Measurements from ENCODE around the gene SMARCA2.

SMARCA2 gene

DNA sequence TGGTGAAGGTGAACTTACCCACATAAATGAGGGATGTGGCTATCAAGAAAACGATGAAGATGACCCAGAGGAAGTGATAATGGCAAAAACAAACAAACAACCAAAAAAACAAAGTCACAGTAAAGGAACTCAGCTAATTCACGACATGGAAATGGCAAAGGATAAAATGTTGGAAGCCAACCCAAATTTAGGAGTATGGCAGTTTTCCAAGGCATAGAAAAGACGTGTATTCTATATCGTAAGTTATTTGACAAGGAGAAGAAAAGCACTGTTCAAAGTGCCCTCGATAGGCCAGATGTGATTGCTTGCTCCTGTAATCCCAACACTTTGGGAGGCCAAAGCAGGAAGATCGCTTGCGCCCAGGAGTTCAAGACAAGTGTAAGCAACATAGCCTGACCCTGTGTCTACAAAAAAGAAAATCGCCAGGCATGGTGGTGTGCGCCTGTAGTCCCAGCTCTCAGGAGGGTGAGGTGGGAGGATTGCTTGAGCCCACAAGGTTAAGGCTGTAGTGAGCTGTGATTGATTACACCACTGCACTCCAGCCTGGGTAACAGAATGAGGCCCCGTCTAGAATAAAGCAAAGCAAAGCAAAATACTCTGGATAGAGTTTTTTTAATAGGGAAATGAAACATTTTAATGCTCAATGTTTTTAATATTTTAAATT lies 138.0 kb downstream of the SMARCA2 start:
- Histone ChIP-seq H3K4me3 (ENCODE audit: low read length) (no peak overlapping the region), H3K4me1 (ENCODE audit: insufficient read depth, low read length) (peaks cover 15% of the 10 kb centered on the region), H3K9ac (ENCODE audit: low read depth, low read length) (no peak overlapping the region), H3K36me3 (ENCODE audit: insufficient read depth, low read length) (no peaks in the 10 kb centered on the region), H3K9me3 (ENCODE audit: insufficient read depth, low read depth, low read length) (no peaks in the 10 kb centered on the region), H3K27ac (ENCODE audit: low read depth, low read length) (no peak overlapping the region), H3K27me3 (ENCODE audit: insufficient read depth, low read length) (no peaks in the 10 kb centered on the region)
- WGBS, result 90% methylated on average over 10 of the region's 10 CpGs

DNA sequence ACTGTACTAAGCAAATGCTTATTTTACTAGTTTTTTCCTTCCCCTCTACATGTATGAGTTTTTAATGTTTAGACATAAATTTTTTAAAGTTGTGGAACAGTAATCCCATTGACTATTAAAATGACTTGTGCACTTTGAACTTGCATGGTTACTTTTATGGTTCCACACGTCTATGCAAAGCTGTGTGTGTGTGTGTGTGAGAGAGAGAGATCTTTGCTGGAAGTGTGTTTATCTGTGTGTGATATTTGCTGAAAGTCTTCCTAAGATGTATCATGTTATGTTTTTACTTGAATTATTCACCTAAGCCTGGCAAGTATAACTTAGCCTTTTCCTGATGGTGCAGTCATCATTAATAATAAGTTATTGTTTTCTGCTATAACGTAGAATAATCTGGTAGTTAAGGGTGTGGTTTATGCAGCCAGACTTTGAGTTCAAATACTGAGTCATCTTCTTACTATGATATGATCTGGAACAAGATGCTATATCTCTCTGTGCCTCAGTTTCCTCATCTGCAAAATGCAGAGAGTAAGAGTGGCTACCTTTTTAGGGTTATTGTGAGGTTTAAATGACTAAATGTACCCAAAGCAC lies 138.6 kb downstream of the SMARCA2 start:
- H3K9me3 ChIP-seq (ENCODE audit: insufficient read depth, low read depth, low read length), result no peaks in the 10 kb centered on the region
- H3K4me1 ChIP-seq (ENCODE audit: insufficient read depth, low read length), result peaks cover 22% of the 10 kb centered on the region
- H3K9ac ChIP-seq (ENCODE audit: low read depth, low read length), result no peak overlapping the region
- 92% methylated on average over 2 of the region's 2 CpGs for WGBS
- no peak overlapping the region for H3K27ac ChIP-seq (ENCODE audit: low read depth, low read length)
- H3K4me3 ChIP-seq (ENCODE audit: low read length), result no peak overlapping the region
- H3K36me3 ChIP-seq (ENCODE audit: insufficient read depth, low read length), result no peaks in the 10 kb centered on the region
- H3K27me3 ChIP-seq (ENCODE audit: insufficient read depth, low read length), result no peaks in the 10 kb centered on the region

DNA sequence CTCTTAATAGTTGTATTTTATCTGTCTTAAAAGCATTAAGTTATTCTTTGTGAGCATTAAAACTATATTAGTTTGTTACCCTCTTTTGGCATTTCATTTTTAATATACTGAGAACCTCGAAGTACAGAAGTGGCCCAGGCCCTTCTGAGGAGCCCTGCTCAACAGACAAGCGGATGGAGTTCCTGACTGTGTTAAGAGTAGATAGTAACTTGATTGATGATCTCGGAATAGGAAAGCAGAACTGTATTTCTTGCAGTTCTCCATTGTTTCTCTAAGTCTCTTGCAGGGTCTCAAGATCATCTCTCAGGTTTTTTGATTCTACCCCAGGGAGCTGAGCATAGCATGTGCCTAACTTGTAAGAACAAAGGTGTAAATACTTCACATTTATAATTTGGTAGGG lies 139.6 kb downstream of the SMARCA2 start:
- Histone ChIP-seq H3K27ac (ENCODE audit: low read depth, low read length) (no peak overlapping the region), H3K4me3 (ENCODE audit: low read length) (no peak overlapping the region), H3K36me3 (ENCODE audit: insufficient read depth, low read length) (no peaks in the 10 kb centered on the region), H3K27me3 (ENCODE audit: insufficient read depth, low read length) (no peaks in the 10 kb centered on the region), H3K4me1 (ENCODE audit: insufficient read depth, low read length) (peaks cover 32% of the 10 kb centered on the region), H3K9me3 (ENCODE audit: insufficient read depth, low read depth, low read length) (no peaks in the 10 kb centered on the region), H3K9ac (ENCODE audit: low read depth, low read length) (no peak overlapping the region)
- 95% methylated on average over 3 of the region's 3 CpGs for WGBS

DNA sequence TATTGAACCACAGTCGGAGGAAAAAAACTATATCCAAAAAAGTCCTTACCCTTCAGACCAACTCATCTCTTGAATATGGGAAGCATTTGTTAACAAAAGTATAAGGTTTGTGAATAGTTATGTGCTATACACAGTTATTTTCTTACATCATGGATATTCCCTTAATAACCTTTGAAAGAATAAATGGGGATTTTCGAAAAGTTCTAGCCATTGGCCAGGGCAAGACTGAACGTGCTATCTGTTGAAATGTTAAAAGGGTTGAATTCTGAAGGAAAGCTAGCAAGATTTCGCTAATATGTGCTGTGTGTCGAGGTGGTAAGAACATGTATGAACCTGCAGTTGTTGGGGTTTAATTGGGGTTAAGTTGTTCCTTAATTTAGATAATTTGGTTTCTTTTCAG lies 140.8 kb downstream of the SMARCA2 start:
- WGBS, result 77% methylated on average over 4 of the region's 5 CpGs
- H3K27ac ChIP-seq (ENCODE audit: low read depth, low read length), result no peak overlapping the region

DNA sequence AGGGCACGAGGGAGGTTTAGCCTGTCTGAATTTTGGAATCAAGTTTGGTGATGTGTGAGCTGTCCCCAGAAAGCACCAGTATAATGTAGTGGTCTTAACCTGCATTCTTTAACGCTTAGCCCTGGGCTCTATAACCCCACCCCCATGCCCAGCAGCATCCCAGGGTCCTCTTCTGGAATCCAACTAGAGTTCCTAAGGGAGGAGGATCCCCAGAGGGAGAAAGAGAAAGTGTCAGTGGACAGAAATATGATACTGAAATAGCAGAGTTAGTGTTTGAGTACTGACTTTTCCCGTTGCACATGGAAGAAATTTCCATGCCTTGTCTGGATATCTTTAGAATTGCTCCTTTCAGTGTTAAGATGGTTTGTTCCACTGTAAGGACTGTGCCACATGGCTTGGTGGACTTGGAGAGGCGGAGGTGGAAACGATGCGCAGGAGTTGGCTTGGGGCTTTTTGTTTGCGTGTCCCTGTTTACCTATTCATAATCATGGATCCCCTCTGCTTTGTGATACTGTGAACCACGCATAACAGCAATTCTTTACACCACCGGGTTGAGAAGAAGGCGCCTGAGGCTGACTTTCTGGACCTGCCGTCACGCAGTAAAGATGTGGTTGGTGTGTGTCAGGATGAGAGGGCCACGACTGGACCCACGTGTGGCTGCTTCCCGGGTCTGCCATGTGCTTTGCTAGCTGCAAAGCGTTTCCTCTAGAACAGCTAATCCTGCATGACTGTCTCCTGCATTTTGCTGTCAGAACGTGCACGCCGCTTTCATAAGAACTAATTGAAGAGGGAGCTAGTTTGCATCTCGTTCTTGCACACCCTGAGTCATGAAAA lies 142.3 kb downstream of the SMARCA2 start:
- peak overlapping the region; percentile 53 for H3K9ac ChIP-seq (ENCODE audit: low read depth, low read length)
- H3K4me1 ChIP-seq (ENCODE audit: insufficient read depth, low read length), result peaks cover 57% of the 10 kb centered on the region
- H3K4me3 ChIP-seq (ENCODE audit: low read length), result peak overlapping the region; percentile 33; the same call in 1 of the 2 replicates
- no peaks in the 10 kb centered on the region for H3K36me3 ChIP-seq (ENCODE audit: insufficient read depth, low read length)
- no peaks in the 10 kb centered on the region for H3K9me3 ChIP-seq (ENCODE audit: insufficient read depth, low read depth, low read length)
- peak overlapping the region; percentile 93 for H3K27ac ChIP-seq (ENCODE audit: low read depth, low read length)
- no peaks in the 10 kb centered on the region for H3K27me3 ChIP-seq (ENCODE audit: insufficient read depth, low read length)
- 47% methylated on average over 19 of the region's 20 CpGs for WGBS

More for the DNA sequence above, 140.8 kb downstream of the SMARCA2 start:
- Histone ChIP-seq H3K36me3 (ENCODE audit: insufficient read depth, low read length) (no peaks in the 10 kb centered on the region), H3K4me1 (ENCODE audit: insufficient read depth, low read length) (peaks cover 44% of the 10 kb centered on the region), H3K27me3 (ENCODE audit: insufficient read depth, low read length) (no peaks in the 10 kb centered on the region), H3K9me3 (ENCODE audit: insufficient read depth, low read depth, low read length) (no peaks in the 10 kb centered on the region), H3K9ac (ENCODE audit: low read depth, low read length) (no peak overlapping the region), H3K4me3 (ENCODE audit: low read length) (no peak overlapping the region)

DNA sequence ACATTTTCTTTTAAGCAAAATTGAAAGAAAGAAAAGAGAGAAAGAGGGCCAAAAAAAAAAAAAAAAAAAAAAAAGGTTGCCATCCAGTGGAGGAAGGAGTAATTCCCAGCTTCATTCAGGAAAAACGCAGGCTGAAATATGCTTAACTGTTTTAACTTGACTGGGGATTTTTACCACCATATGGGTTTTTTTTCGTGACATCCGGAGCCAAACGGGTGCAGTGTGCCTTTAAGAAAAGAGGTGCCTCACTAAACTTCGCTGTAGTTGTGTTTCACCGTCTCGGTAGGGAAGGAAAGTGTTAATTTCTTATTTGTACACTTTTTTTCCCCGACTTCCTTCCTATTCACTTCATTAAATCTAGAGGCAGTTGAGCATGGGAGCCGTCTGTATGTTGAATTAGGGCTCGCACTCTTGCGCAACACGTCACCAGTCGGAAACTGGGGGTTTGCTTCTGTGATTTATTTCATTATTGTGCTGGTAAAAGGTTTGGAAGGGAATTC lies 143.0 kb downstream of the SMARCA2 start:
- 5% methylated on average over 11 of the region's 13 CpGs for WGBS
- no peaks in the 10 kb centered on the region for H3K9me3 ChIP-seq (ENCODE audit: insufficient read depth, low read depth, low read length)
- H3K9ac ChIP-seq (ENCODE audit: low read depth, low read length), result peak overlapping the region; percentile 53
- H3K27me3 ChIP-seq (ENCODE audit: insufficient read depth, low read length), result no peaks in the 10 kb centered on the region
- H3K4me3 ChIP-seq (ENCODE audit: low read length), result peak overlapping the region; percentile 33
- no peaks in the 10 kb centered on the region for H3K36me3 ChIP-seq (ENCODE audit: insufficient read depth, low read length)
- peak overlapping the region; percentile 93 for H3K27ac ChIP-seq (ENCODE audit: low read depth, low read length)
- peaks cover 57% of the 10 kb centered on the region for H3K4me1 ChIP-seq (ENCODE audit: insufficient read depth, low read length)

DNA sequence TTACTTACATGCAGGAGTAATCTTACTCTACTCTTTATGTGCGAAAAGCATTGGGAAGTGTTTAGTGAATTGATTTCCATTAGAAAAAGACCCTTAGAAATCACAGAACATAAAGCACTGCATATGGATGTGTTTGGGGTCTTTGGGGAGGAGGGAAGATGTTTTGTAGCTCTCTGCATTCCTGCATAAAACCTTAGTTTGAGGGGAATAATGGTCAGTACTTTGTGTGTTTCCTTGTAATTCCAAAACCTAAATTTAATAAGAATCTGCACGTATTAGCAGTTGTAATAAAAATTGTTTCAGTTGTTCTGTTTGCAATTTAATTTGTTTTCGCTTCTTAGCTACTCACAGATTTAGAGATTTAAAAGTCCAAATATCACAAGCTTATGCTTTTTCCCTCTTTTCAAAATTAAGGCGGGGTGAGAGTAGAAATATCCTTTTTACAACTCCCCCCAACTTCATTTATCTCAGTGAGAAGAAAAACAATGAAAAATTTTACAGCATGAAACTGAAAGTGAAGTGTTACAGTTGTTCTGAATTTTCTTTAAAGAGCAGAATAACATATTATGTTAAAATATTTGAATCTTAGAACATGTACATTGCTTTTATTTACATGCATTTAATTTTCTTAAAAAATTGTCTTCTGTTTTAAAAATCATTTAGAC lies 143.8 kb downstream of the SMARCA2 start:
- Histone ChIP-seq H3K9ac (ENCODE audit: low read depth, low read length) (peak overlapping the region; percentile 53), H3K27ac (ENCODE audit: low read depth, low read length) (peak overlapping the region; percentile 93), H3K4me1 (ENCODE audit: insufficient read depth, low read length) (peaks cover 57% of the 10 kb centered on the region), H3K36me3 (ENCODE audit: insufficient read depth, low read length) (no peaks in the 10 kb centered on the region), H3K27me3 (ENCODE audit: insufficient read depth, low read length) (no peaks in the 10 kb centered on the region), H3K4me3 (ENCODE audit: low read length) (peak overlapping the region; percentile 33), H3K9me3 (ENCODE audit: insufficient read depth, low read depth, low read length) (no peaks in the 10 kb centered on the region)
- WGBS, result 0% methylated on average over 1 of the region's 4 CpGs

DNA sequence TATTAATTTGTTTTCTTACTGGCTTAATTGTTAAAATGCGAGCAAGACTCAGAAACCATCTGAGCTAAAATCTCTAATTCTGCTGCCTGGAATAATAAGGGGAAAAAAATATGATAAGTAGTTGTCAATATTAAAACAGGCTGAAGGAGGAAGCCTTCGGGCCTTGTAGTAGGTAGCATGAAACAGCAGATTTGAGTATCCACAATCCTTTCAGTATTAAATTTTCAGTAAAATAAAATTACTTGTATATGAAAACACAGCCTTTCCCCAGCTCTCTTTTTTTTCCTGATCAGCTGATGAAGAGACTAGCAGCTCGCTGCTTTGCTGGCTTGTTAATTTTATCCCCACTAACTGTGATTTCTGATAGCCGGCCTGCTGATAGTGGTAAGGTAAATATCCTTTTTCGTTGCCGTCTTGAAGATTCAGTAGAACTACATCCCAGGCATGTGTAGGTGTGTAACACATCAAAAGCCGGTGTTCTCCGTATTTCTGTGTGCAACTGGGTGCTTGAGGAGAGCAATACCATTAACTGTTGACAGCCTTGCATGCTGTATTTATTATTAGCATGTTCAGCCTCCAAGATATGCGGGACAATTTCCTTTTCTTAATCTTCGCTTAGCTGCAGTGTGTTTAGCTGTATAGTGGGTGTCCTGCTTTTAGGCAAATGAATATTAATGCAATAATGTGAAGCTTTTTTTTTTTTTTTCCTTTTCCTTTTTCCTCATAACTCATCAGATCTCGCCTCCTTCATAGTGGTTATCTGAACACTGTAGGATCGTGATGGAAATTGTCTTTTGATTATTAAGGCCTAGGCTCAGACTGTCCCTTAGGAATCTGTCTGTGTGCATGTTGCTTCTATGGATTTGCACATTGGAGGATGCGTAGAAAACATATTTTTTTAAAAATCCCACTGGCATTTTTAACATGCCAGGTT lies 144.6 kb downstream of the SMARCA2 start:
- H3K4me3 ChIP-seq (ENCODE audit: low read length), result no peak overlapping the region

DNA sequence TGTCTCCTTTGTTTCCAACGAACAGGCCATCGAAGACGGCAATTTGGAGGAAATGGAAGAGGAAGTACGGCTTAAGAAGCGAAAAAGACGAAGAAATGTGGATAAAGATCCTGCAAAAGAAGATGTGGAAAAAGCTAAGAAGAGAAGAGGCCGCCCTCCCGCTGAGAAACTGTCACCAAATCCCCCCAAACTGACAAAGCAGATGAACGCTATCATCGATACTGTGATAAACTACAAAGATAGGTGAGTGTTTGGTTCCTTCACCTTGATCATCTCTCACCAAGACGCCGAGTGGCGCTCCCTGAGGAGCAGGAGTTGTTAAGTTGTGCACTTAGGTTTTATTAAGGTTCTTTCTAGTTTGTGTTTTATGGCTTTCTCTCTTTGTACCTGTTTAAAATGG lies 146.5 kb downstream of the SMARCA2 start:
- 87% methylated on average over 12 of the region's 13 CpGs for WGBS
- Histone ChIP-seq H3K27me3 (ENCODE audit: insufficient read depth, low read length) (no peaks in the 10 kb centered on the region), H3K9me3 (ENCODE audit: insufficient read depth, low read depth, low read length) (no peaks in the 10 kb centered on the region), H3K9ac (ENCODE audit: low read depth, low read length) (no peak overlapping the region), H3K36me3 (ENCODE audit: insufficient read depth, low read length) (no peaks in the 10 kb centered on the region), H3K4me1 (ENCODE audit: insufficient read depth, low read length) (peaks cover 58% of the 10 kb centered on the region), H3K4me3 (ENCODE audit: low read length) (no peak overlapping the region), H3K27ac (ENCODE audit: low read depth, low read length) (no peak overlapping the region)

More for the DNA sequence above, 144.6 kb downstream of the SMARCA2 start:
- Histone ChIP-seq H3K9me3 (ENCODE audit: insufficient read depth, low read depth, low read length) (no peaks in the 10 kb centered on the region), H3K9ac (ENCODE audit: low read depth, low read length) (peak overlapping the region; percentile 53), H3K27ac (ENCODE audit: low read depth, low read length) (peak overlapping the region; percentile 93), H3K4me1 (ENCODE audit: insufficient read depth, low read length) (peaks cover 57% of the 10 kb centered on the region), H3K27me3 (ENCODE audit: insufficient read depth, low read length) (no peaks in the 10 kb centered on the region), H3K36me3 (ENCODE audit: insufficient read depth, low read length) (no peaks in the 10 kb centered on the region)
- 68% methylated on average over 13 of the region's 13 CpGs for WGBS

DNA sequence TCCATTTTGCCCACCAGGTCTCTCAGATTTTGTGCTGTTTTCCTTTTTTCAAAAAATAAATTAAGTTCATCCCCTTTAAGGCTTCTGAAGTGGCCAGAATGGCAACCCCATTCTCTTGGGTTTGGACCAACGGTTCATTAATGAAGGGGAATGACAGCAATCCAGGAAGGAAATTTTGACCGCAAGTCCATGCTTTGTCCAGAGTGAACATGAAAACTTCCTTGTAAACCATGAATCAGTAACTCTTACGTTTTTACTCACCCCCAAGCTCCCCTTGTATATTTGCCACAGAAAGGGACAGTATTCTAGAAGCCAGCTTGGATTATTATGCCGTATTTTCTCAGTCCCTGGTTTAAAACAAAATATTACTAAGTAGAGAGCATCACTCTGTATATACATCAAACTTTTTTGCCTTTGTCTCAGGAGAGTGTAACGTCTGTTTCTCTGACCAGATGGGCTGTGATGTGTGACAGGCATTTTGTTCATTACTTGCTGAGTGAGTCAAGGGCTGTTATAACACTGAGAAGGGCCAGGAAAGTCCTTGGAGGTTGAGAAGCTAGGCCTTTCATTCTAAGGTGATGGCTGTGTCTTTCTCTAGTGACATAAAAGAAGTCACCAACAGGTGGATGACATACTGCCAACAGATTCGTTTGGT lies 148.2 kb downstream of the SMARCA2 start:
- Histone ChIP-seq H3K36me3 (ENCODE audit: insufficient read depth, low read length) (no peaks in the 10 kb centered on the region), H3K27me3 (ENCODE audit: insufficient read depth, low read length) (no peaks in the 10 kb centered on the region), H3K4me1 (ENCODE audit: insufficient read depth, low read length) (peaks cover 49% of the 10 kb centered on the region), H3K4me3 (ENCODE audit: low read length) (no peak overlapping the region), H3K9me3 (ENCODE audit: insufficient read depth, low read depth, low read length) (no peaks in the 10 kb centered on the region), H3K9ac (ENCODE audit: low read depth, low read length) (no peak overlapping the region), H3K27ac (ENCODE audit: low read depth, low read length) (no peak overlapping the region)
- WGBS, result 90% methylated on average over 5 of the region's 6 CpGs

Measured in HUES64 (cell line).